Measurements from ENCODE around the gene HECW1.

Gene HECW1

DNA sequence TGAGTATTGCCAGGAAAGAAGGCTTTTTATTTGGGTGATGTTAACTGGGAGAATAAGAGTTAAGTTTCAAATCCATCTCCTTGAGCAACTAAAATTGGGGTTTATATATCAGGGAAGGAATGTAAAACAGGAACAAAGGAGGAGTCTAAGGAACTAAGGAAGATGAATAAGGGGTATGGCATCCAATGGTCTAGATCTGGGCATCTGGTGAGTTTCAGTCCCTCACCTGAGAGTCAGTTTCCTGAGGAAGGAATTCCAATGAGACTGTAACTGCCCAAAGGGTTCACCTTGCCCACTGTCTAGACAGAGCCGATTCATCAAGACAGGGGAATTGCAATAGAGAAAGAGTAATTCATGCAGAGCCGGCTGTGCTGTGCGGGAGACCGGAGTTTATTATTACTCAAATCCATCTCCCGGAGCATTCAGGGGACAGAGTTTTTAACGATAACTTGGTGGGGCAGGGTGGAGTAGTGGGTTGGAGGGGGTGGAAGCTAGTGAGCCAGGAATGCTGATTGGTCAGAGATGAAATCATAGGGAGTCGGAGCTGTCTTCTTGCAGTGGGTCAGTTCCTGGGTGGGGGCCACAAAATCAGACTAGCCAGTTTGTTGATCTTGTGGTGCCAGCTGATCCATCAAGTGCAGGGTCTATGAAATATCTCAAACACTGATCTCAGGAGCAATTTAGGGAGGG lies 282.1 kb downstream of the HECW1 start:
- no peaks in the 10 kb centered on the region for H3K36me3 ChIP-seq (ENCODE audit: control insufficient read depth in 1 of 2, insufficient read depth in 2 of 2, low read length in 2 of 2)
- H3K9me3 ChIP-seq (ENCODE audit: control insufficient read depth in 1 of 2, low read length in 2 of 2): no peaks in the 10 kb centered on the region
- H3K27ac ChIP-seq (ENCODE audit: low read depth, low read length): no peak overlapping the region
- H3K27me3 ChIP-seq (ENCODE audit: control insufficient read depth in 1 of 2, insufficient read depth in 2 of 2, low read length in 2 of 2): no peaks in the 10 kb centered on the region
- H3K9ac ChIP-seq (ENCODE audit: low read depth in 1 of 2, low read length in 2 of 2): no peak overlapping the region
- H3K4me1 ChIP-seq (ENCODE audit: control insufficient read depth in 1 of 2, insufficient read depth in 2 of 2, low read length in 2 of 2): no peaks in the 10 kb centered on the region
- H3K4me3 ChIP-seq (ENCODE audit: low read depth in 1 of 2, low read length in 2 of 2): no peak overlapping the region

DNA sequence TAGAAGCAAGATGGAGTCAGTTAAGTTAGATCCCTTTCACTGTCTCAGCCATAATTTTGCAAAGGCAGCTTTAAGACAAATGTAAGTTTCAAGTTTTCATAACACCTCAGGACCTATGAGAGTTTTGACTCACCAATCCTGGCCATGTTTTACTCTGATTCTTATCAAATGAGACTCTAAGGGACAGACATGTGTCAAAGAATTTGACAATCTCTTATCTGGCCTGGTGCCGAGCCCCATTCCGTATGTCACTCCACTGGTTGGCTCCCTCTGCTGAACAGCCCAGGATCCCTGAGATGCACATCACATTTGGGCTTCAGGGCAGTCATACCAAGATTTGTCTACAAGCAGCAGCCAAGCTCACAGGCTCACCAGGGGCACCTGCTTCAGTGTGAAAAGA lies 282.9 kb downstream of the HECW1 start:
- Histone ChIP-seq H3K36me3 (ENCODE audit: control insufficient read depth in 1 of 2, insufficient read depth in 2 of 2, low read length in 2 of 2) (no peaks in the 10 kb centered on the region), H3K27me3 (ENCODE audit: control insufficient read depth in 1 of 2, insufficient read depth in 2 of 2, low read length in 2 of 2) (no peaks in the 10 kb centered on the region), H3K9me3 (ENCODE audit: control insufficient read depth in 1 of 2, low read length in 2 of 2) (no peaks in the 10 kb centered on the region), H3K4me1 (ENCODE audit: control insufficient read depth in 1 of 2, insufficient read depth in 2 of 2, low read length in 2 of 2) (no peaks in the 10 kb centered on the region), H3K27ac (ENCODE audit: low read depth, low read length) (no peak overlapping the region), H3K9ac (ENCODE audit: low read depth in 1 of 2, low read length in 2 of 2) (no peak overlapping the region), H3K4me3 (ENCODE audit: low read depth in 1 of 2, low read length in 2 of 2) (no peak overlapping the region)

DNA sequence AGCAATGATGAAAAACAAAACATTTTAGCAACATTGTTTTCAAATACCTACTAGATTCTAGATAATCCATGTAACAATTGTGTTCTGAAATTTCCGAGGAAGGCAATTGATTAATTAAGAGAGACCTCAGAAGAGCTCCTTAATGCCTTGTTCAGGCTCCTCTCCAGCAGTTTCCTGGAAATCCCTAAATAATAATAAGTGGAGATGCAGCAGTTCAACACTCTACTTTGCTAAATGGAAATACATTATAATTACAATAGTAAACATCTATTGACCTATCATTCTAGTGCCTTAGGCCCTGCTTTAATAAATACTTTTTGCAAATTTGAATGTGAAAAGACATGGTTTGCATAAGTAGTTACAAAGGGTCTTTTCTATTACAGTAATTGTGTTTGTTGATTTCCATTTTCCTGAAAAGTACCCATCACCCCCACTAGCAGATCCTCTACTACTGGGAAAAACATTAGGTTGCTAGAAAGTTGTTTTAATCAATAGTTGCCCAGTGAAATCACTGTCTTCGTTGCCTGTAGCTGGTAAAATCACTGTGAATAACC lies 283.8 kb downstream of the HECW1 start:
- H3K9ac ChIP-seq (ENCODE audit: low read depth in 1 of 2, low read length in 2 of 2): no peak overlapping the region
- H3K4me1 ChIP-seq (ENCODE audit: control insufficient read depth in 1 of 2, insufficient read depth in 2 of 2, low read length in 2 of 2): no peaks in the 10 kb centered on the region
- H3K27me3 ChIP-seq (ENCODE audit: control insufficient read depth in 1 of 2, insufficient read depth in 2 of 2, low read length in 2 of 2): no peaks in the 10 kb centered on the region
- H3K4me3 ChIP-seq (ENCODE audit: low read depth in 1 of 2, low read length in 2 of 2): no peak overlapping the region
- H3K9me3 ChIP-seq (ENCODE audit: control insufficient read depth in 1 of 2, low read length in 2 of 2): no peaks in the 10 kb centered on the region
- no peak overlapping the region for H3K27ac ChIP-seq (ENCODE audit: low read depth, low read length)
- H3K36me3 ChIP-seq (ENCODE audit: control insufficient read depth in 1 of 2, insufficient read depth in 2 of 2, low read length in 2 of 2): no peaks in the 10 kb centered on the region

DNA sequence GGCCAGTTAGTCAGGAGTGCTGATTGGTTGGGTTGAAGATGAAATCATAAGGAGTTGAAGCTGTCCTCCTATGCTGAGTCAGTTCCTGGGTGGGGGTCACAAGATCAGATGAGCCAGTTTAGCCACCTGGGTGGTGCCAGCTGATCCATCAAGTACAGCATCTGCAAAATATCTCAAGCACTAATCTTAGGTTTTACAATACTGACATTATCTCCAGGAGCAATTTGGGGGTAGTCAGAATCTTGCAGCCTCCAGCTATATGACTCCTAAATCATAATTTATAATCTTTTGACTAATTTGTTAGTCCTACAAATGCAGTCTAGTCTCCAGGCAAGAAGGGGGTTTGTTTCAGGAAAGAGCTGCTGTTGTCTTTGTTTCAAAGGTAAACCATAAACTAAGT lies 286.4 kb downstream of the HECW1 start:
- Histone ChIP-seq H3K4me3 (ENCODE audit: low read depth in 1 of 2, low read length in 2 of 2) (no peak overlapping the region), H3K4me1 (ENCODE audit: control insufficient read depth in 1 of 2, insufficient read depth in 2 of 2, low read length in 2 of 2) (no peaks in the 10 kb centered on the region), H3K27ac (ENCODE audit: low read depth, low read length) (no peak overlapping the region), H3K9ac (ENCODE audit: low read depth in 1 of 2, low read length in 2 of 2) (no peak overlapping the region), H3K27me3 (ENCODE audit: control insufficient read depth in 1 of 2, insufficient read depth in 2 of 2, low read length in 2 of 2) (no peaks in the 10 kb centered on the region), H3K9me3 (ENCODE audit: control insufficient read depth in 1 of 2, low read length in 2 of 2) (no peaks in the 10 kb centered on the region), H3K36me3 (ENCODE audit: control insufficient read depth in 1 of 2, insufficient read depth in 2 of 2, low read length in 2 of 2) (no peaks in the 10 kb centered on the region)

DNA sequence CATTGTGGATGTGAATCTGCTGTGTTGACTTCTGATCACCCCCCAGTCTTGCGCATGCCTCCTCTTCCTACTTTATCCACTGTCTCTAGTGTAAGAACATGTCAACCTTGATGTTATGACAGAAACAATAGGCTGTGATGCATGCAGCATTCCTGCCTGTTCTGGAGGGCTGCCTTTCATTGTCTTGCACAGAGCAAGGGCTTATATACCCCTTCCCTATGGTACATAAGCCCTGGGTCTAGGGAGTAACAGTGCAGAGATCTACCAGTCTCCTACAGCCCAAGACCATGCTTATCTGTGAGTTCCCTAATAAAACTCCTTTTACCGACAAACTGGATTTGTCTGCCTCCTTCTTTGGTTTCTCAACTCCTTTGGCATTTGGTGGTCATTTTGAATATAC lies 293.5 kb downstream of the HECW1 start:
- H3K27me3 ChIP-seq (ENCODE audit: control insufficient read depth in 1 of 2, insufficient read depth in 2 of 2, low read length in 2 of 2): no peaks in the 10 kb centered on the region
- no peaks in the 10 kb centered on the region for H3K4me1 ChIP-seq (ENCODE audit: control insufficient read depth in 1 of 2, insufficient read depth in 2 of 2, low read length in 2 of 2)
- H3K27ac ChIP-seq (ENCODE audit: low read depth, low read length): no peak overlapping the region
- no peak overlapping the region for H3K9ac ChIP-seq (ENCODE audit: low read depth in 1 of 2, low read length in 2 of 2)
- no peaks in the 10 kb centered on the region for H3K36me3 ChIP-seq (ENCODE audit: control insufficient read depth in 1 of 2, insufficient read depth in 2 of 2, low read length in 2 of 2)
- H3K9me3 ChIP-seq (ENCODE audit: control insufficient read depth in 1 of 2, low read length in 2 of 2): no peaks in the 10 kb centered on the region
- no peak overlapping the region for H3K4me3 ChIP-seq (ENCODE audit: low read depth in 1 of 2, low read length in 2 of 2)

DNA sequence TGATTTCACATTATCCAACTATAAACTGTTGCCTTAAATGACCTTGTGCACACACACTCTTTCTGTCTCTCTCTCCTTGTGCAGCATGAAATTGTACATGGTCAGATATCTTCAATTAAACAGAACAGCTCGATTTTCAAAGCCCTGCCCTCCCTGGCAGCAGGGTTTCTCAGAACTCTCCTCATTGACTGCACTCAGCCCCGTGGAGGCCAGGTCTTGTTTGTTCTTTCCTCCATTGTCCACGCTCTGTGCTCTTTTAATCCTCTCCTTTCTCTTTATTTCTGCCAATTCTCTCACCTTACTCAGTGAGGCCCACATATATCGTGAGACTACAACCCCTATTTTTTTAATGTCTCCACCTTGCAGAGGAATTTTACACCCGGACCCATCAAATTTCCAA lies 294.5 kb downstream of the HECW1 start:
- no peak overlapping the region for H3K4me3 ChIP-seq (ENCODE audit: low read depth in 1 of 2, low read length in 2 of 2)
- no peak overlapping the region for H3K27ac ChIP-seq (ENCODE audit: low read depth, low read length)
- no peaks in the 10 kb centered on the region for H3K4me1 ChIP-seq (ENCODE audit: control insufficient read depth in 1 of 2, insufficient read depth in 2 of 2, low read length in 2 of 2)
- no peaks in the 10 kb centered on the region for H3K9me3 ChIP-seq (ENCODE audit: control insufficient read depth in 1 of 2, low read length in 2 of 2)
- no peaks in the 10 kb centered on the region for H3K27me3 ChIP-seq (ENCODE audit: control insufficient read depth in 1 of 2, insufficient read depth in 2 of 2, low read length in 2 of 2)
- H3K9ac ChIP-seq (ENCODE audit: low read depth in 1 of 2, low read length in 2 of 2): no peak overlapping the region
- no peaks in the 10 kb centered on the region for H3K36me3 ChIP-seq (ENCODE audit: control insufficient read depth in 1 of 2, insufficient read depth in 2 of 2, low read length in 2 of 2)

DNA sequence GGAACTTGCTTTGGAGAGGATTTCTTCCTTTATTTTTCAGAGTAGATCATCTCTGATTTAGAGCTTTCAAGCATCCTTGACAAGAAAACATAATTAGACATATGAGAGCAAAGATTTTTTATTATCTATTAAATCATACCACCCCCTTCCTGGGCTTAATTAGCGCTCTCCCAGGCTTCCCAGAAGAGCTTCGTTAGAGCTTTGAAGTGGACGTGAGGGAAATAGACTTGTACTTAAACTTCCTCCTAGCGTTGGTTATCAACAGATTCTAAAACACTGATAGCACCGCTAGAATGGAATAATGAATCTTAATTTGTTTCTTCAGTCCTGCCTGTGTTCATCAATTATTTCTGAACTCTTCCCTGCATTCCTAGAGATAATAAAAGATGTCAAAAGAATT lies 296.5 kb downstream of the HECW1 start:
- H3K4me3 ChIP-seq (ENCODE audit: low read depth in 1 of 2, low read length in 2 of 2): no peak overlapping the region
- no peak overlapping the region for H3K9ac ChIP-seq (ENCODE audit: low read depth in 1 of 2, low read length in 2 of 2)
- no peaks in the 10 kb centered on the region for H3K36me3 ChIP-seq (ENCODE audit: control insufficient read depth in 1 of 2, insufficient read depth in 2 of 2, low read length in 2 of 2)
- H3K9me3 ChIP-seq (ENCODE audit: control insufficient read depth in 1 of 2, low read length in 2 of 2): no peaks in the 10 kb centered on the region
- no peak overlapping the region for H3K27ac ChIP-seq (ENCODE audit: low read depth, low read length)
- H3K27me3 ChIP-seq (ENCODE audit: control insufficient read depth in 1 of 2, insufficient read depth in 2 of 2, low read length in 2 of 2): no peaks in the 10 kb centered on the region
- H3K4me1 ChIP-seq (ENCODE audit: control insufficient read depth in 1 of 2, insufficient read depth in 2 of 2, low read length in 2 of 2): no peaks in the 10 kb centered on the region

DNA sequence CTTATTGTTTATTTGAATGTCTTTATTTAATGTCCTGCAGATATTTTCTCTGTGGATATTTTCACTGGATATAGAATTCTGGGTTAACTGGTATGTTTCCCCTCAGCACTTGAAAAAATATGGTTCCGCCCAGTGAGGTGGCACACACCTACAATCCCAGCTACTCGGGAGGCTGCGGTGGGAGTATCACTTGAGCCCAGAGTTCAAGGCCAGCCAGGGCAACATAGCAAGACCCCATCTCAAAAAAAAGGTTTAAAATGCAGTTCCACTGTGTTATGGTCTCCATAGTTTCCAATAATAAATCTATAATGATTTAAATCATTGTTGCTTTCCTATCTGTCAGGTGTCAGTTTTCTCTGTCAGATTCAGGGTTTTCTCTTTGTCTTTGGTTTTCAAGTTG lies 305.0 kb downstream of the HECW1 start:
- no peak overlapping the region for H3K4me3 ChIP-seq (ENCODE audit: low read depth in 1 of 2, low read length in 2 of 2)
- no peaks in the 10 kb centered on the region for H3K4me1 ChIP-seq (ENCODE audit: control insufficient read depth in 1 of 2, insufficient read depth in 2 of 2, low read length in 2 of 2)
- no peak overlapping the region for H3K9ac ChIP-seq (ENCODE audit: low read depth in 1 of 2, low read length in 2 of 2)
- H3K9me3 ChIP-seq (ENCODE audit: control insufficient read depth in 1 of 2, low read length in 2 of 2): no peaks in the 10 kb centered on the region
- no peaks in the 10 kb centered on the region for H3K27me3 ChIP-seq (ENCODE audit: control insufficient read depth in 1 of 2, insufficient read depth in 2 of 2, low read length in 2 of 2)
- no peak overlapping the region for H3K27ac ChIP-seq (ENCODE audit: low read depth, low read length)
- no peaks in the 10 kb centered on the region for H3K36me3 ChIP-seq (ENCODE audit: control insufficient read depth in 1 of 2, insufficient read depth in 2 of 2, low read length in 2 of 2)

DNA sequence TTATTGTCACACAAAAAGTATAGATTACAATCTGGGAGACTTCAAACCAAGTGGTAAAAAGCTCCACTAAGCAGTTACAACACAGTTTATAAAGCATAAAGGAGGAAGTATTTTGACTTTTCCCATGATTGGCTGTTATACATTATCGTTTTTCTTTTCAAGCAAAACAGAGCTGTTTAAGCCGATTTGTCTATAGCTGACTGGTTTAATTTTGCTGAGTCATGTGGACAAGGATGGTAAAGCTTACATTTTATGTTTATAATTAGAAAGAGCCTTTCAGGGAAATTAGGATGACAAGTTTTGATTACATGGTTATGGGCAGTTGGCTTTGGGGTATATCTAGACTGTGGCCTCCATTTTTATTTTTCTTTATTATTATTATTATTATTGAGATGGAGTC lies 318.0 kb downstream of the HECW1 start:
- H3K4me1 ChIP-seq (ENCODE audit: control insufficient read depth in 1 of 2, insufficient read depth in 2 of 2, low read length in 2 of 2): no peaks in the 10 kb centered on the region
- no peaks in the 10 kb centered on the region for H3K9me3 ChIP-seq (ENCODE audit: control insufficient read depth in 1 of 2, low read length in 2 of 2)
- no peaks in the 10 kb centered on the region for H3K36me3 ChIP-seq (ENCODE audit: control insufficient read depth in 1 of 2, insufficient read depth in 2 of 2, low read length in 2 of 2)
- no peak overlapping the region for H3K9ac ChIP-seq (ENCODE audit: low read depth in 1 of 2, low read length in 2 of 2)
- no peak overlapping the region for H3K27ac ChIP-seq (ENCODE audit: low read depth, low read length)
- no peaks in the 10 kb centered on the region for H3K27me3 ChIP-seq (ENCODE audit: control insufficient read depth in 1 of 2, insufficient read depth in 2 of 2, low read length in 2 of 2)
- no peak overlapping the region for H3K4me3 ChIP-seq (ENCODE audit: low read depth in 1 of 2, low read length in 2 of 2)

DNA sequence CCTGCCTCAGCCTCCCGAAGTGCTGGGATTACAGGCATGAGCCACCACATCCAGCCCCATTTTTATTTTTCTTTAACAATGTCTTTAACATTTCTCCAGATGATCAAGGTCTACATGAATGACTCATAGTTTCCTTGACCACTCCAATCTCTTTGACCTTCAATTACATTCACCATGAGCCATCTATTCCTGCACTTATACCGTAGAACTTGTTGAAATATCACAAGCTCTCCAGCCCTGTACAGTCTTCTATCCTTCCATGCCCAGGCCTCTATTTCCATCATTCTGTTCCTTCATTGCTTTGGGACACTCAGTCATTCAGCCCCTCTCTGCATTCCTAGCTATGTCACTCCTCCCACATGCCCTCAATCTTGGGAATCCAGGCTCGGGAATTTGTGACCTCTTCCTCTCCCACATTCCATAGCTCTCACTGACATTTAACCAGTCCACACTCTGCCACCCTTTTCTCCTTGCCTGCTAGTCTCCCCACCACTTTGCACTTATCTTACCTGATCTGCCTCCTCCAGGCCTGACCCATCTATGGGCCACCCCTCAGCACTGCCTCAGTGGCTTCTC lies 318.7 kb downstream of the HECW1 start:
- no peak overlapping the region for H3K4me3 ChIP-seq (ENCODE audit: low read depth in 1 of 2, low read length in 2 of 2)
- H3K9ac ChIP-seq (ENCODE audit: low read depth in 1 of 2, low read length in 2 of 2): no peak overlapping the region
- no peak overlapping the region for H3K27ac ChIP-seq (ENCODE audit: low read depth, low read length)
- H3K4me1 ChIP-seq (ENCODE audit: control insufficient read depth in 1 of 2, insufficient read depth in 2 of 2, low read length in 2 of 2): no peaks in the 10 kb centered on the region
- no peaks in the 10 kb centered on the region for H3K9me3 ChIP-seq (ENCODE audit: control insufficient read depth in 1 of 2, low read length in 2 of 2)
- no peaks in the 10 kb centered on the region for H3K36me3 ChIP-seq (ENCODE audit: control insufficient read depth in 1 of 2, insufficient read depth in 2 of 2, low read length in 2 of 2)
- H3K27me3 ChIP-seq (ENCODE audit: control insufficient read depth in 1 of 2, insufficient read depth in 2 of 2, low read length in 2 of 2): no peaks in the 10 kb centered on the region

All from duodenal mucosa (tissue), 2 donors.